ENCODE results near the gene LMX1B.

GRCh38 chr9:126738553-126738952 is 124.8 kb downstream of the LMX1B start:
- TF ChIP-seq CTCF (IDR thresholded peaks at IDR 0.05) = no peak
- TF ChIP-seq POLR2AphosphoS5 (IDR thresholded peaks at IDR 0.05) = no peak
- TF ChIP-seq EP300 (IDR thresholded peaks at IDR 0.05) = no peak

All from sigmoid colon (tissue), 4 donors.